HFFc6 (cell line): Measurements from ENCODE around the gene OR6N1. TPM values are rescaled to one million over a fixed set of nuclear protein-coding genes. Genes with fewer than 3 reads are reported as not detected.

Experiments
- DNase-seq: peaks from one replicate; pipeline ENCODE4 v3.0.0-alpha.2; 2018
- H3K27ac Mint-ChIP-seq: 2 replicates; pipeline ENCODE4 v1.8.0; 2020; ENCODE audit warnings: mild to moderate bottlenecking, mixed read lengths
- H3K27me3 Mint-ChIP-seq: 2 replicates; pipeline ENCODE4 v1.8.0; 2021; ENCODE audit warnings: mild to moderate bottlenecking, moderate library complexity, mixed read lengths; ENCODE audit not compliant: insufficient read depth
- H3K36me3 Mint-ChIP-seq: 2 replicates; pipeline ENCODE4 v1.8.0; 2021; ENCODE audit warnings: low read depth, mixed read lengths
- H3K4me1 Mint-ChIP-seq: 2 replicates; pipeline ENCODE4 v1.8.0; 2020; ENCODE audit warnings: low read depth, mixed read lengths
- H3K4me3 Mint-ChIP-seq: 2 replicates; pipeline ENCODE4 v1.8.0; 2020; ENCODE audit warnings: mild to moderate bottlenecking, moderate library complexity, mixed read lengths
- H3K9me3 Mint-ChIP-seq: 2 replicates; pipeline ENCODE4 v1.8.0; 2020; ENCODE audit warnings: mild to moderate bottlenecking, mixed read lengths
- CTCF ChIP-seq: fragments of 200-600 bp; sonication (generic); IDR thresholded peaks from 2 replicates; pipeline ENCODE4 v1.5.0; 2021; ENCODE audit warnings: antibody characterized with exemption, mild to moderate bottlenecking
- total RNA-seq, 6 experiments: library from RNA; stranded (reverse); fragmentation: NEBNext Ultra II Directional; extraction: Animal tissue kit (Norgen Biotek cat#: 25700); gene quantifications; 2 replicates in 1 of 6; 3 replicates in 5 of 6; pipeline ENCODE4 v1.2.3, GENCODE V29; 2021

Gene OR6N1
- total RNA-seq, 6 experiments from 2014 or later, result not detected

- H3K27ac Mint-ChIP-seq, result no peak overlapping the region
- DNase-seq, result no peak
- H3K4me3 Mint-ChIP-seq, result no peak overlapping the region
- H3K36me3 Mint-ChIP-seq, result no peaks in the 10 kb centered on the region
- no peaks in the 10 kb centered on the region for H3K27me3 Mint-ChIP-seq
- no peak for TF ChIP-seq CTCF
- H3K4me1 Mint-ChIP-seq, result no peaks in the 10 kb centered on the region
- H3K9me3 Mint-ChIP-seq, result peaks cover 11% of the 10 kb centered on the region; the same call in 1 of the 2 replicates
These were observed 28.5 kb upstream of the OR6N1 start for GRCh38 chr1:158800526-158800925.

DNA sequence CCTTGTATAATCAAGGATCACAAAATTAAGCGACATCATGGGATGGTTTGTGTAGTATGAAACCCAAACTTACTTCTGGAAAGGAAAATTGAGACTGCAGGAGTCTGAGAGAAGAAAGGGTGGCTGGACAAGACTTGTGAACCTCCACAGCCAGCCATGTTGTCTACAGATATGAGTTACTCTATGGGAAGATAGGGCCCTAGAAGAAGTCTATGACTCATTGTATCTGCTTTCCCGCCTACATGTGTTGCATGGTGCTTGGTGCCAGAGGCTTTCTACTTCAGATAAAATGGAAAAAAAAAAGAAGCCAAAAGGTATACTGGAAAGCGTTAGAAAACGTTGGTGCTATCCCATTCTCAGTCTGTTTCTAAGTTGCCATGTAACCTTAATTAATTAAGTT lies 27.7 kb upstream of the OR6N1 start:
- H3K36me3 Mint-ChIP-seq, result no peaks in the 10 kb centered on the region
- DNase-seq, result no peak
- peaks cover 12% of the 10 kb centered on the region for H3K9me3 Mint-ChIP-seq
- no peak for TF ChIP-seq CTCF
- H3K4me1 Mint-ChIP-seq, result no peaks in the 10 kb centered on the region
- no peaks in the 10 kb centered on the region for H3K27me3 Mint-ChIP-seq
- no peak overlapping the region for H3K27ac Mint-ChIP-seq
- no peak overlapping the region for H3K4me3 Mint-ChIP-seq

DNA sequence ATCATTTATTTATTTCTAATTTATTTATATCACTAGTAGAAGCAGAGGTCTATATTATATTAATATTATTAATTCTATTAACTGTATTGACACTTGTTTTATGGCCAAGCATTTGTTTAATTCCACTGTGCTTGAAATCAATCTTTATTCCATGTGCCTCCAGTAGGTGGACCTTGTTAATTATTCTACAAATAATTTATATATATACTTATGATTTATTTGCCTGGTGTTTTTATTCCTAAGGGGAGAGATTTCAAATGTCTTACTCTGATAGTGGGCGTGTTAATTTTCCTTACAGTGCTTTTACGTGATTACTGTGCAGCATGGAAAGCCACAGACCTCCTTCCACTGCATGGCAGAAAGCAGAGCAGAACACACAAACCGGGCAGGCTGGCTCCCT lies 26.5 kb upstream of the OR6N1 start:
- H3K4me1 Mint-ChIP-seq, result no peaks in the 10 kb centered on the region
- H3K4me3 Mint-ChIP-seq, result no peak overlapping the region
- DNase-seq, result no peak
- no peaks in the 10 kb centered on the region for H3K27me3 Mint-ChIP-seq
- no peak overlapping the region for H3K27ac Mint-ChIP-seq
- H3K9me3 Mint-ChIP-seq, result peaks cover 17% of the 10 kb centered on the region
- H3K36me3 Mint-ChIP-seq, result no peaks in the 10 kb centered on the region
- peak; percentile 37 for TF ChIP-seq CTCF

DNA sequence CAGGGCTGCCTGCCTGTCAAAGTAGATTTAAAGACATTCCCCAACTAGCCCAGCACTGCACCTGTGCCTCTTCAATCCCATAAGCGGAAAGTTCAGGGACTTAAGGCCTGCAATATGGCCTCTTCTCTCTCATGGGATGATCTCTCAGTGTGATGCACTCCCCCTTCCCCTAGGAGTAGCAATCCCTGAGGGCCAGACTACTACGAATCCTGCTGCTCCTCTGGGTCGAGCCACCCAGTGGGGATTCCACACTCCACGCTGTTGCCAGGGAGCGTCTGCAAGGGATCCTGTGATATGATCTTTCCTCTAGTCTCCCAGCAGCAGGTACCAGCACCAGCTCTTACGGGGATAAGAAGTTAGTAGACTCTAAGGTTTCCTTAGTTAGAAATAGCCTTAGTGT lies 22.3 kb upstream of the OR6N1 start:
- Mint-ChIP-seq H3K9me3 (peaks cover 23% of the 10 kb centered on the region), H3K27ac (no peak overlapping the region), H3K36me3 (no peaks in the 10 kb centered on the region), H3K4me3 (no peak overlapping the region), H3K4me1 (no peaks in the 10 kb centered on the region), H3K27me3 (no peaks in the 10 kb centered on the region)
- TF ChIP-seq CTCF, result no peak
- no peak for DNase-seq

DNA sequence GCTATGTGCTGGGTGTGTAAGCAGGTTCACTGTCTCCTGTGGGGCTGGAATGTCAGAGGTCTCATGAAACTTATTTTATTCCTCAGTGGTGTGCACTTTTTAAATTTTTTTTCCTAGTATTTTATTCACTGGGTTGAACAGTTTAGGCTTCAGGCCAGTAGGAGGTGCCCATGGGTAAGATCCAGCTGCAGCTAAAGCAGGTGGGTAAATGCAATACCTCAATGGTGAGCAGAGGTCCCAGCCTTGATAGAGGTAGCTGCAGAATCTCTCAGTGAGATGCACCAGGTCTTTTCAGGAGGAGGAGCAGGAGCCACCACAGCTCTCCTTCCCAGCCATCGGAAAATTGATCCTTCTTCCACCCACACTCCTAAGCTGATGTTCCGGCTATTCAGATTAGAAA lies 21.6 kb upstream of the OR6N1 start:
- peaks cover 23% of the 10 kb centered on the region for H3K9me3 Mint-ChIP-seq
- no peak overlapping the region for H3K27ac Mint-ChIP-seq

More for the DNA sequence above, 21.6 kb upstream of the OR6N1 start:
- Mint-ChIP-seq H3K27me3 (no peaks in the 10 kb centered on the region), H3K4me1 (no peaks in the 10 kb centered on the region), H3K4me3 (no peak overlapping the region), H3K36me3 (no peaks in the 10 kb centered on the region)
- no peak for TF ChIP-seq CTCF
- no peak for DNase-seq
